ENCODE results near the gene MAP2.

The MAP2 gene

DNA sequence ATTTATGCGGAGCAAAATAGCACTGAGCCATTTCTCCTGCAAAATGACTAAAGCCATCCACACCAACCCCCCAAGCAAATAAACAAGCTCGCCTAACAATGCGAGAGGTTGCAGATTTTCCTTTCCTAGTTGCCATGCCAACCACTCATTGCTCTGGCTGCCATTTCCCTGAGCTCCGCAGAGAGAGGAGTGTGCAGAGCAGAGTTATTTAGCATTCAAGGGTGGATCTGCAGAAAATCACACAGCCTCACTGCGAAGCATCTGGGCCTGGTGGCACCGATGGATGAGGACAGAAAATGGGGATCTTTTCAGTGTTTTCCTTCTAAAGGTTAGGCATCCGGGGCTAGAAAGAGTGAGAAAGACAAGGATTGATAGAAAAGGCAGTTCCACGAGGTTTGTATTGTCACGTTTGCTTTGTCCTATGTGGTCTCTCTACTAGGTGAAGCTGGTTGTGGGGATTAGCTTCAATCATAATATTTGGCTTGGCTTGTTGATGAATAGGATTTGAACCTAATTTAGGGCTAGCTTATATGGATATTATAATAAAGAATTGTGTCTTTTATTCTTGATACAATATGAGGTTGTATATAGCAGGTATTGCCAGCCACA, 237.5 kb downstream of the MAP2 start:
- DNase-seq (ENCODE audit: low read depth): no peak

DNA sequence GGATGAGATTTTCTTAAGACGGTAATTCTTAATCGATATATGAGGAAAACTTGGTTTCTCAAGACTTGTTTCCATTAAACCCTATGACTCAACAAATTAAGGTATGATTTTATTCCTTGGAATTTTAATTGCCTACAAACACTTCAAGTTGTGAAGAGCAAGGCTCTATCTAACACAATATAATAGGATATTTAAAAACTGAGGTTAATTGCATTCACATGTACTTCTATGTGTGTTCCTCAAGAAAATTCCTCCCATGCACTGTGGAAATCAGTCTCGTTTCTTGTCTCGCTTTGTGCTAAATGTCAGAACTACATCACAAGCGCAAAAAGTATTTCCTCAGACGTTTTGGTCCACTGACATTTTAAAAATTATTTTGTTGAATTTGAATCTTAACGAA, 238.2 kb downstream of the MAP2 start:
- DNase-seq (ENCODE audit: low read depth): no peak

GRCh38 chr2:209663139-209663538, 239.3 kb downstream of the MAP2 start:
- DNase-seq (ENCODE audit: low read depth): no peak

GRCh38 chr2:209663656-209664055, 239.8 kb downstream of the MAP2 start:
- no peak for DNase-seq (ENCODE audit: low read depth)

- no peak for DNase-seq (ENCODE audit: low read depth)
These were observed 242.4 kb downstream of the MAP2 start for GRCh38 chr2:209666296-209666695.

GRCh38 chr2:209671020-209671680, 247.3 kb downstream of the MAP2 start:
- no peak for DNase-seq (ENCODE audit: low read depth)

GRCh38 chr2:209673811-209674210, 250.0 kb downstream of the MAP2 start:
- DNase-seq (ENCODE audit: low read depth): no peak

GRCh38 chr2:209680596-209680995, 256.7 kb downstream of the MAP2 start:
- DNase-seq (ENCODE audit: low read depth): no peak

DNA sequence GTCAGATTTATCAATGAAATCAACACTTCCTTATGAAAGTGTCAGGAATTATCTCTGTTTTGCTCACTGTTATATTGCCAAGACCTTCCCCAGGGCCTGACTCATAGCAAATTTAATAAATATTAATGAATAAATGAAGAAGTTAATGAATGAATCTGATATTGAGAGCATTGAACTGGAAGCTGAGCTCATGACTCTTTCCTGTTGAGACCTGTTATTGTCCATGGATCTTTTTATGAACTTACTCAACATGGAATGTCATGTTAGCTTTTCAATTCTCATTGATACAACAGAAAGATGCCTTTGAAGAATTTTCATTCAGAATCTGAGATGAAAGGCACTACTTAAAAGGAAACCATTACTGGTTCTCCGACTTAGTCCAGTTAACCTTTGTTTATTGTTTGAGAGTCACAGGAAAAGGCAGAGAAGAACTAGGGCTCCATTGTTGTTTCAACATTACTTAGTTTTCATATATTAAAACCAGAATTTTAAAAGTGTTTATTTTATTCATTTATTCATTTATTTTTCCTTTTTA, 257.4 kb downstream of the MAP2 start:
- no peak for DNase-seq (ENCODE audit: low read depth)

- DNase-seq (ENCODE audit: low read depth): no peak
These were observed 258.8 kb downstream of the MAP2 start for GRCh38 chr2:209682646-209683045.

- DNase-seq (ENCODE audit: low read depth): no peak
These were observed 261.5 kb downstream of the MAP2 start for GRCh38 chr2:209685340-209685739.

DNA sequence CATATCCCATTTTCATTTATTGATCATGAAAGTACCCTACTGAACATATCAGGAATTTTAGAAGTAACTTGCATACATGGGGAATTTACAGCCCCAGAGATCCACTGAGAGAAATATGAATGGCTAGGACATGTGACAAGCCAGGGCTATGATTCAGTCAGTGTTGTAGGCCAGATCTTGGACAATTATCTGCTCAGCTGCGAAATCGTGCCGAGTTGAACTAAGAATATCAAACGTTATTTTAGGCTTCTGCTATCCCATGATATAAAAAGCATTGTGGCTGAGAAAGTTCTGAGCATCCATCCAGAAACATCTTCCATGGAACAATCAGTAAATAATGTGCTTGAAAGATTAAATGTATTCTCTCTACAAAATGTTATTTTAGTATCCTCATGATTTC, 262.1 kb downstream of the MAP2 start:
- no peak for DNase-seq (ENCODE audit: low read depth)

DNA sequence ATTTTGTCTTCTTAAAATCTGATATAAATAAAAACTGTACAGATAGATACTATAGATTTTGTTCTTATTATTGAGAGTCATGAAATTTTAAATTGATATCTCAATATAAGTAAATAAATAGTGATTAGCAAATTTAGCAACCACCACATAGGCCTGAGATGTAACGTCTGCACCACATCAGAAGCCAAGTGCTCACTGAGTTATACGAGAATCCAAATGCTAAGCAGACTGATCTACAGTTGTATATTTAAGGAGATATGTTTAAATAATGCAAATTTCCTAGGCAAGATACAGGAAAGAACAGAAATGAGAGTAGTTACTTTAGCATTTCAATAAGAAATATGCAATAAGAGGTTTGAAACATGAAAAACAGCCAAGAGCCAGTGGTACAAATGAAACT, 262.6 kb downstream of the MAP2 start:
- no peak for DNase-seq (ENCODE audit: low read depth)

DNA sequence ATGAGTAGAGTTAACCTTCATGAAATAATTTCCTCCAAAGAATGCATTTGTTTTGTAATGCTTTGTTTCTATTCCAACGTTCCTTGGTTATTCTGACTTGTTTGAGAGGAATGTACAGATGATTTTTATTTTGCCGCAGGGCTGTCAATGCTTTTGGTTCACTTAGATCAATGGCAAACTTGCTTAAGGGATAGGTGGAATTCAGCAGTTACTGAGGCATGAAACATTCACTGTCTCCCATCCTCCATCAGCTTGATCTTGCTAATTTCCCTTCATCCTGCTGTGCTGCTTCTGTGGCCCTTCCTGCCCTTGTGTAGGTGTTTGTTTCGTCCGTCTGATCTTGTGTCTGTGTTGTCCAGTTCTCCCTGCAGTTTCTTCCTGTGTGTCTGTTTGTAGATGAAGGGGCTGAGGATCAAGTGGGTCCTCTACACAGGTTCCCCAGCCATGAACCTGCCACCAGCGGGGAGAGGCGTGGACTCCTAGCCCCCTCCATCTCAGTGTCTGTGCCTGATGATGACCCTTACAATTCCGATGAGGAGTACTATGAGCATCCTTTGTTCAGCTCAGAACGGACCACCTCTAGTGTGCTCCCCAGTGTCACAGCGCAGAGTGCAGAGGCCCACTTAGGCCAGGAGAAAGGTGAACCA, 263.6 kb downstream of the MAP2 start:
- DNase-seq (ENCODE audit: low read depth): no peak

DNA sequence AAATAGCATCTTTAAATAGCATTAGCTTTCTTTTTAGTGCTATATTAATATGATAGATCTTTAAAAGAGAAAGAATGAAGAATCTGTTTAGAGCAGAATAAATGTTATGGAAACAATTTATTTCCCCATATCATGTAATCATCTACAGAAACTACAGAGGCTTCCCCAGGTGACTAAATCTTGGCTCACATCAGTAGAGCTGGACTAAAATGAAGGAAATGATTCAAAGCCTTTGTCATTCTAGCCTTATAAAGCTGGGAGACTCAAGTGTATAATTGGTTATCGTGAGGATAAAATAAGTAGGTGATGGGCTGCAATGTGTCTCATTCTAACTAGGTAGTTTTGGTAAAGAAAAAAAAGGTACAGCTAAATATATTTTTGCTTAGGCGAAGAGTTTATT, 264.5 kb downstream of the MAP2 start:
- DNase-seq (ENCODE audit: low read depth): no peak

- no peak for DNase-seq (ENCODE audit: low read depth)
These were observed 266.3 kb downstream of the MAP2 start for GRCh38 chr2:209690029-209690754.

- no peak for DNase-seq (ENCODE audit: low read depth)
These were observed 270.9 kb downstream of the MAP2 start for GRCh38 chr2:209694748-209695147.

GRCh38 chr2:209696836-209697711, 273.2 kb downstream of the MAP2 start:
- no peak for DNase-seq (ENCODE audit: low read depth)

GRCh38 chr2:209702775-209703174, 278.9 kb downstream of the MAP2 start:
- DNase-seq (ENCODE audit: low read depth): no peak

DNA sequence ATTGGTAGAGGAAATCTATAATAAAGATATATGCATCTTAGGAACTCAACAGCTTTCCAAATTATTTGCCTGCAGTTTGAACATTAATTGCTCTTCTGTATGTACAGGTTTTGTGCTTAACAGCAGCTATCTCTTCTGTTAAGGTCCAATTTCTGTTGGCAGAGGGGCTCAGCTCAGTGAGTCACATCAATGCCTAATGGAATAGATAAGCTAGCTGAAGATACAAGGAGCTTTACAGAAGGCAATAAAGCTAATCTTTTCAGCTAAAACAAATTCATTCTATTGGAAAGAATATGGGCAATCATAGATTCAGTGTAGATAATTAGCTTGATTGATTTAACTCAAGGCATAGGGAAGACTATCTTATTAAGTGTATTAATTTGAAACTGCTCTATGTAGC, 289.4 kb downstream of the MAP2 start:
- no peak for DNase-seq (ENCODE audit: low read depth)

DNA sequence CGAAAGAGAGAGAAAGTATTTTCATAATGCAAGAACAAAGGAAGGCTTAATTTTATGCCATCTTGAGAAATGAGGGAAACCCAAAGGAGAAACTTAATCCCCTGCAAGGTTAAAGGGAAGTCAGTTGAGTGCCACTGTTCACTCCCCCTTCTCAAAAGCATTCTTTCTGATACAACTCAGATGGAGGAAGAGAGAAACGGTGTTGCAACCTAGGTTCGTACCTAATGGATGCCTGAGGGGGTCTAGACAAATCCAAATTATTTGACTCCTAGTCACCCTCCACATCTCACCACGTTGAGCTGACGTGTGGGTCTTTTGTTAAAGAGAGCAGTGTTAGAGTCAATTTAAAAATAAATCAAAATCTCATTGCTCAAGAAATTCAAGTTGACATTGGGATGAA, 295.2 kb downstream of the MAP2 start:
- no peak for DNase-seq (ENCODE audit: low read depth)

GRCh38 chr2:209721497-209721896, 297.6 kb downstream of the MAP2 start:
- no peak for DNase-seq (ENCODE audit: low read depth)

Measured in activated T-helper 1 cell treated with Interleukin-2 at 50 U/mL for 16 hours (primary cell).